SK-N-SH (cell line): ENCODE data around the gene CPEB2. TPM values are rescaled to one million over a fixed set of nuclear protein-coding genes. Genes with fewer than 3 reads are reported as not detected.
A peak's percentile ranks its signal among the peaks of the same experiment; 100 is the strongest.

Experiments used
- CTCF ChIA-PET: fragments of 300-600, 350-600 bp; formaldehyde crosslinking; extraction: SDS; loops from one replicate; lab custom pipeline; 2021; lab: Yijun Ruan, JAX
- POLR2A ChIA-PET: fragments of 350-600 bp; sonication (Branson Sonifier 250); formaldehyde crosslinking; extraction: SDS; loops from one replicate; lab custom pipeline; 2020; ENCODE audit warnings: antibody characterized with exemption, inconsistent platforms; lab: Yijun Ruan, JAX
- DNase-seq: peaks from one replicate; pipeline ENCODE4 v3.0.0; 2012
- H2AFZ ChIP-seq: fragments of 200-600 bp; sonication (generic); 2 replicates; pipeline ENCODE4 v1.8.1; 2016; ENCODE audit warnings: antibody characterized with exemption, mild to moderate bottlenecking, low read depth
- H3F3A ChIP-seq: fragments of 200-600 bp; sonication (generic); replicated peaks from 2 replicates; pipeline ENCODE3; 2016; ENCODE audit warnings: antibody characterized with exemption, mild to moderate bottlenecking; ENCODE audit not compliant: insufficient read depth
- H3K27ac ChIP-seq, 2 experiments: fragments of 200-500 bp in 1 of 2; fragments of 200-600 bp in 1 of 2; sonication (Bioruptor generic) in 1 of 2; sonication (generic), shearing (Covaris generic) in 1 of 2; 2 replicates each; pipeline versions ENCODE4 v1.5.1 to v1.6.1; 2014 to 2016; ENCODE audit warnings: low read depth in 2 of 2, inconsistent platforms in 1 of 2, low read length in 1 of 2, mild to moderate bottlenecking in 1 of 2, mixed read lengths in 1 of 2
- H3K27me3 ChIP-seq: fragments of 200-600 bp; sonication (generic), shearing (Covaris generic); 2 replicates; pipeline ENCODE4 v1.6.1; 2016; ENCODE audit warnings: mixed run types; ENCODE audit not compliant: insufficient read depth
- H3K36me3 ChIP-seq, 2 experiments: fragments of 200-500 bp in 1 of 2; fragments of 200-600 bp in 1 of 2; sonication (Bioruptor generic) in 1 of 2; sonication (generic) in 1 of 2; replicated peaks in 1 of 2; 2 replicates each; pipeline versions ENCODE3 to v1.5.1; 2014 to 2016; ENCODE audit warnings: low read length in 1 of 2, mild to moderate bottlenecking in 1 of 2; ENCODE audit not compliant: insufficient read depth in 2 of 2, control insufficient read depth in 1 of 2
- H3K4me1 ChIP-seq, 2 experiments: fragments of 200-500 bp in 1 of 2; fragments of 200-600 bp in 1 of 2; sonication (Bioruptor generic) in 1 of 2; sonication (generic), shearing (Covaris generic) in 1 of 2; 2 replicates each; pipeline versions ENCODE4 v1.5.1 to v1.6.1; 2014 to 2016; ENCODE audit warnings: low read depth in 1 of 2, low read length in 1 of 2, mixed run types in 1 of 2; ENCODE audit not compliant: insufficient read depth in 2 of 2, control insufficient read depth in 1 of 2
- H3K4me2 ChIP-seq: fragments of 200-600 bp; sonication (generic), shearing (Covaris generic); 2 replicates; pipeline ENCODE4 v1.6.1; 2017; ENCODE audit warnings: mixed run types
- H3K4me3 ChIP-seq, 2 experiments: fragments of 200-500 bp in 1 of 2; fragments of 200-600 bp in 1 of 2; sonication (Bioruptor generic) in 1 of 2; sonication (generic), shearing (Covaris generic) in 1 of 2; 2 replicates each; pipeline versions ENCODE4 v1.5.1 to v1.8.1; 2014 to 2016; ENCODE audit warnings: low read depth in 2 of 2, inconsistent platforms in 1 of 2, low read length in 1 of 2, mild to moderate bottlenecking in 1 of 2, mixed read lengths in 1 of 2, moderate library complexity in 1 of 2
- H3K79me2 ChIP-seq: fragments of 200-600 bp; sonication (generic); 2 replicates; pipeline ENCODE4 v1.8.1; 2017; ENCODE audit warnings: mild to moderate bottlenecking; ENCODE audit not compliant: insufficient read depth
- H3K9ac ChIP-seq: fragments of 200-600 bp; sonication (generic); 2 replicates; pipeline ENCODE4 v1.6.1; 2017; ENCODE audit warnings: mixed run types
- H3K9me2 ChIP-seq: fragments of 200-600 bp; sonication (generic); 2 replicates; pipeline ENCODE4 v1.6.1; 2017; ENCODE audit warnings: mixed run types
- H3K9me3 ChIP-seq: fragments of 200-600 bp; sonication (generic); 2 replicates; pipeline ENCODE4 v1.6.1; 2017; ENCODE audit warnings: mixed run types, mild to moderate bottlenecking, moderate library complexity
- H4K20me1 ChIP-seq: fragments of 200-600 bp; sonication (generic); 2 replicates; pipeline ENCODE4 v1.6.1; 2017; ENCODE audit warnings: mild to moderate bottlenecking, mixed run types; ENCODE audit not compliant: insufficient read depth
- ELF1 ChIP-seq: IDR thresholded peaks from 2 replicates; pipeline ENCODE4 v1.4.0; 2012
- EZH2phosphoT487 ChIP-seq: fragments of 200-600 bp; sonication (generic); IDR thresholded peaks from 2 replicates; pipeline ENCODE4 v1.6.1; 2017; ENCODE audit warnings: low read depth, mixed run types, mild to moderate bottlenecking, antibody characterized with exemption, moderate library complexity, borderline replicate concordance
- FOSL2 ChIP-seq: IDR thresholded peaks from 2 replicates; pipeline ENCODE4 v1.4.0; 2012; ENCODE audit warnings: low read depth, mild to moderate bottlenecking, moderate library complexity, borderline replicate concordance
- FOXJ3 ChIP-seq: sonication (generic); formaldehyde crosslinking; IDR thresholded peaks from 2 replicates; pipeline ENCODE4 v1.5.1; 2020; ENCODE audit warnings: mild to moderate bottlenecking, missing genetic modification reagents
- FOXM1 ChIP-seq: IDR thresholded peaks from 2 replicates; pipeline ENCODE4 v1.4.0; 2012; ENCODE audit warnings: low read depth, mild to moderate bottlenecking
- JUND ChIP-seq: IDR thresholded peaks from 2 replicates; pipeline ENCODE4 v1.4.0; 2012
- MEF2A ChIP-seq: IDR thresholded peaks from 2 replicates; pipeline ENCODE4 v1.4.0; 2012; ENCODE audit warnings: low read depth, borderline replicate concordance
- MXI1 ChIP-seq: IDR thresholded peaks from 2 replicates; pipeline ENCODE4 v1.6.1; 2012; ENCODE audit warnings: mild to moderate bottlenecking, low read depth, low read length, improper control_type of control experiment
- NFIC ChIP-seq: IDR thresholded peaks from 2 replicates; pipeline ENCODE4 v1.4.0; 2012; ENCODE audit warnings: borderline replicate concordance
- NRF1 ChIP-seq: IDR thresholded peaks from 2 replicates; pipeline ENCODE4 v1.6.1; 2012; ENCODE audit warnings: low read depth, mild to moderate bottlenecking, low read length
- POLR2AphosphoS5 ChIP-seq: IDR thresholded peaks from 2 replicates; pipeline ENCODE4 v1.6.1; 2012; ENCODE audit warnings: low read depth, low read length
- RFX5 ChIP-seq: IDR thresholded peaks from 2 replicates; pipeline ENCODE4 v1.6.1; 2012; ENCODE audit warnings: mild to moderate bottlenecking, improper control_type of control experiment, low read length
- SMC3 ChIP-seq: IDR thresholded peaks from 2 replicates; pipeline ENCODE4 v1.6.1; 2012; ENCODE audit warnings: low read depth, low read length, improper control_type of control experiment
- TAF1 ChIP-seq: IDR thresholded peaks from 2 replicates; pipeline ENCODE4 v1.6.1; 2012; ENCODE audit warnings: low read depth, mild to moderate bottlenecking, low read length, moderate library complexity, borderline replicate concordance
- TCF12 ChIP-seq: IDR thresholded peaks from 2 replicates; pipeline ENCODE4 v1.4.0; 2012
- YY1 ChIP-seq: IDR thresholded peaks from 2 replicates; pipeline ENCODE4 v1.4.0; 2012; ENCODE audit warnings: low read depth, mild to moderate bottlenecking
- WGBS: methylation state at CpG from one replicate; pipeline ENCODE4 v1.1.6; 2017; ENCODE audit warnings: low lambda C conversion rate; 5-methylcytosine and 5-hydroxymethylcytosine counted together
- polyA plus RNA-seq, 3 experiments: library from polyadenylated mRNA; depleted of rRNA; stranded (reverse); fragments of >200 nt; gene quantifications; 2 replicates each; pipeline ENCODE4 v1.2.3, GENCODE V29; 2012
- TF ChIP-seq, protein P1 (sequence below): fragments of 150-350 bp; IDR thresholded peaks from 2 replicates; pipeline ENCODE4 v1.6.1; 2016; ENCODE audit warnings: mild to moderate bottlenecking, low read depth, low read length
- TF ChIP-seq, protein P2 (sequence below): fragments of 200-600 bp; sonication (generic); IDR thresholded peaks from 2 replicates; pipeline ENCODE4 v1.6.1; 2017; ENCODE audit warnings: antibody characterized with exemption, mild to moderate bottlenecking, moderate library complexity
- TF ChIP-seq, protein P3 (sequence below): IDR thresholded peaks from 2 replicates; pipeline ENCODE4 v1.6.1; 2012; ENCODE audit warnings: mild to moderate bottlenecking, low read depth, low read length, moderate library complexity
- TF ChIP-seq, protein P4 (sequence below): fragments of 150-350 bp; IDR thresholded peaks from 2 replicates; pipeline ENCODE4 v1.6.1; 2017; ENCODE audit warnings: antibody characterized with exemption, low read length, low read depth, borderline replicate concordance
- TF ChIP-seq, protein P5 (sequence below): IDR thresholded peaks from 2 replicates; pipeline ENCODE4 v1.4.0; 2012; ENCODE audit warnings: low read depth
- TF ChIP-seq, protein P6 (sequence below): IDR thresholded peaks from 2 replicates; pipeline ENCODE4 v1.4.0; 2012; ENCODE audit warnings: low read depth, borderline replicate concordance

CPEB2 gene
- polyA plus RNA-seq, 1 of the 3 experiments (the other 2 are of a cell fraction): 2.1 TPM

DNA sequence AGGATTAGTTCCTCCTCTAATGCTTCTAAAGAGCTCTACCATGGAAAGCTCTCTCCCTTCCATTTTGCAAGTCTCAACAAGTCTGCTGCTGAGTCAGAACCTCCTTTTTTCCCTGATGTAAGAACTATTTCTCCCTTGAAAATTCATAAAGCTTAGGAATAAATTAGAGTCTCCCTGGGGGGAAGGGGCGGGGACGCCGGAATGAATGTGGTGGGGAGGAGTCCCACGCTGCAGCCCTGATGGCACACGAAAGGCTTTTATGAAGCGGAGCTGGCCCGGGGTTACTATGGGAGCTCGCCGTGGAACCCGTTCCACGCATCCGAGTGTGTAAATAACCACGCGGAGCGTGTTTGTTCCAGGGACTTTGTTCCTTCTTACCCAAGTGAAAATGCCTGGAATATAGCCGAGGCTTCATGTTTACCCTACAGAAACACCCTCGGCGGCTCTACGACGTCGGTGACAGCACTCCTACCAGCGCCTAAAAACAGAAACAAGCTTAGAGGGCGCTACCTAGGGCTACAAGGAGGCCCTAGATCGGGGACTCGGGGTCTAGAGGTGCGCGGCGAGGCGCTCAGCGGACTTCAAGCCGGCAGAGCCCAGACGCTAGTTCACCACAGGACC is 923 bp upstream of the CPEB2 start:
- Histone ChIP-seq H3K79me2 (peaks cover 26% of the 10 kb centered on the region), H3K27ac (peak overlapping the region; percentile 89 to 98), H3K4me3 (peak overlapping the region; percentile 94 to 96), H3K27me3 (no peaks in the 10 kb centered on the region), H3K9me3 (no peaks in the 10 kb centered on the region), H3K4me1 (peaks cover 0 to 12% of the 10 kb centered on the region in 2 experiments; a peak in 2 of 4 replicates), H3K4me2 (peak overlapping the region; percentile 99), H3F3A (peaks cover 15% of the 10 kb centered on the region), H4K20me1 (peaks cover 17% of the 10 kb centered on the region), H3K9me2 (no peaks in the 10 kb centered on the region), H3K9ac (peak overlapping the region; percentile 96), H3K36me3 (no peaks in the 10 kb centered on the region), H2AFZ (peak overlapping the region; percentile 89)
- CTCF ChIA-PET: interaction anchor here (0.9 to 1.4 kb wide), 2 partner anchors 14 to 1344 kb away, joined by 3 to 4 read pairs; no protein-coding TSS in a partner anchor
- POLR2A ChIA-PET: no interaction called here
- 0% methylated on average over 16 of the region's 32 CpGs for WGBS
- DNase-seq: peak; percentile 44
- no peak for TF ChIP-seq NRF1
- TF ChIP-seq TAF1: peak; percentile 38; the same call in 1 of the 2 replicates
- no peak for TF ChIP-seq ELF1
- peak; percentile 55; the same call in 1 of the 2 replicates for TF ChIP-seq POLR2AphosphoS5
- TF ChIP-seq, protein P1, sequence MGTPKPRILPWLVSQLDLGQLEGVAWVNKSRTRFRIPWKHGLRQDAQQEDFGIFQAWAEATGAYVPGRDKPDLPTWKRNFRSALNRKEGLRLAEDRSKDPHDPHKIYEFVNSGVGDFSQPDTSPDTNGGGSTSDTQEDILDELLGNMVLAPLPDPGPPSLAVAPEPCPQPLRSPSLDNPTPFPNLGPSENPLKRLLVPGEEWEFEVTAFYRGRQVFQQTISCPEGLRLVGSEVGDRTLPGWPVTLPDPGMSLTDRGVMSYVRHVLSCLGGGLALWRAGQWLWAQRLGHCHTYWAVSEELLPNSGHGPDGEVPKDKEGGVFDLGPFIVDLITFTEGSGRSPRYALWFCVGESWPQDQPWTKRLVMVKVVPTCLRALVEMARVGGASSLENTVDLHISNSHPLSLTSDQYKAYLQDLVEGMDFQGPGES: no peak
- peak; percentile 58; the same call in 1 of the 2 replicates for TF ChIP-seq MXI1
- TF ChIP-seq FOXJ3: no peak
- TF ChIP-seq SMC3: no peak
- no peak for TF ChIP-seq NFIC
- TF ChIP-seq JUND: 0 out of 2 replicates have a peak, but pooled peaks have one; percentile 27
- TF ChIP-seq YY1: no peak
- no peak for TF ChIP-seq FOXM1
- TF ChIP-seq, protein P2, sequence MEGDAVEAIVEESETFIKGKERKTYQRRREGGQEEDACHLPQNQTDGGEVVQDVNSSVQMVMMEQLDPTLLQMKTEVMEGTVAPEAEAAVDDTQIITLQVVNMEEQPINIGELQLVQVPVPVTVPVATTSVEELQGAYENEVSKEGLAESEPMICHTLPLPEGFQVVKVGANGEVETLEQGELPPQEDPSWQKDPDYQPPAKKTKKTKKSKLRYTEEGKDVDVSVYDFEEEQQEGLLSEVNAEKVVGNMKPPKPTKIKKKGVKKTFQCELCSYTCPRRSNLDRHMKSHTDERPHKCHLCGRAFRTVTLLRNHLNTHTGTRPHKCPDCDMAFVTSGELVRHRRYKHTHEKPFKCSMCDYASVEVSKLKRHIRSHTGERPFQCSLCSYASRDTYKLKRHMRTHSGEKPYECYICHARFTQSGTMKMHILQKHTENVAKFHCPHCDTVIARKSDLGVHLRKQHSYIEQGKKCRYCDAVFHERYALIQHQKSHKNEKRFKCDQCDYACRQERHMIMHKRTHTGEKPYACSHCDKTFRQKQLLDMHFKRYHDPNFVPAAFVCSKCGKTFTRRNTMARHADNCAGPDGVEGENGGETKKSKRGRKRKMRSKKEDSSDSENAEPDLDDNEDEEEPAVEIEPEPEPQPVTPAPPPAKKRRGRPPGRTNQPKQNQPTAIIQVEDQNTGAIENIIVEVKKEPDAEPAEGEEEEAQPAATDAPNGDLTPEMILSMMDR: peak; percentile 22
- no peak for TF ChIP-seq TCF12
- TF ChIP-seq, protein P3, sequence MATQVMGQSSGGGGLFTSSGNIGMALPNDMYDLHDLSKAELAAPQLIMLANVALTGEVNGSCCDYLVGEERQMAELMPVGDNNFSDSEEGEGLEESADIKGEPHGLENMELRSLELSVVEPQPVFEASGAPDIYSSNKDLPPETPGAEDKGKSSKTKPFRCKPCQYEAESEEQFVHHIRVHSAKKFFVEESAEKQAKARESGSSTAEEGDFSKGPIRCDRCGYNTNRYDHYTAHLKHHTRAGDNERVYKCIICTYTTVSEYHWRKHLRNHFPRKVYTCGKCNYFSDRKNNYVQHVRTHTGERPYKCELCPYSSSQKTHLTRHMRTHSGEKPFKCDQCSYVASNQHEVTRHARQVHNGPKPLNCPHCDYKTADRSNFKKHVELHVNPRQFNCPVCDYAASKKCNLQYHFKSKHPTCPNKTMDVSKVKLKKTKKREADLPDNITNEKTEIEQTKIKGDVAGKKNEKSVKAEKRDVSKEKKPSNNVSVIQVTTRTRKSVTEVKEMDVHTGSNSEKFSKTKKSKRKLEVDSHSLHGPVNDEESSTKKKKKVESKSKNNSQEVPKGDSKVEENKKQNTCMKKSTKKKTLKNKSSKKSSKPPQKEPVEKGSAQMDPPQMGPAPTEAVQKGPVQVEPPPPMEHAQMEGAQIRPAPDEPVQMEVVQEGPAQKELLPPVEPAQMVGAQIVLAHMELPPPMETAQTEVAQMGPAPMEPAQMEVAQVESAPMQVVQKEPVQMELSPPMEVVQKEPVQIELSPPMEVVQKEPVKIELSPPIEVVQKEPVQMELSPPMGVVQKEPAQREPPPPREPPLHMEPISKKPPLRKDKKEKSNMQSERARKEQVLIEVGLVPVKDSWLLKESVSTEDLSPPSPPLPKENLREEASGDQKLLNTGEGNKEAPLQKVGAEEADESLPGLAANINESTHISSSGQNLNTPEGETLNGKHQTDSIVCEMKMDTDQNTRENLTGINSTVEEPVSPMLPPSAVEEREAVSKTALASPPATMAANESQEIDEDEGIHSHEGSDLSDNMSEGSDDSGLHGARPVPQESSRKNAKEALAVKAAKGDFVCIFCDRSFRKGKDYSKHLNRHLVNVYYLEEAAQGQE: peak; percentile 78; the same call in 1 of the 2 replicates
- TF ChIP-seq MEF2A: no peak
- peak; percentile 11; the same call in 1 of the 2 replicates for TF ChIP-seq FOSL2
- TF ChIP-seq, protein P4, sequence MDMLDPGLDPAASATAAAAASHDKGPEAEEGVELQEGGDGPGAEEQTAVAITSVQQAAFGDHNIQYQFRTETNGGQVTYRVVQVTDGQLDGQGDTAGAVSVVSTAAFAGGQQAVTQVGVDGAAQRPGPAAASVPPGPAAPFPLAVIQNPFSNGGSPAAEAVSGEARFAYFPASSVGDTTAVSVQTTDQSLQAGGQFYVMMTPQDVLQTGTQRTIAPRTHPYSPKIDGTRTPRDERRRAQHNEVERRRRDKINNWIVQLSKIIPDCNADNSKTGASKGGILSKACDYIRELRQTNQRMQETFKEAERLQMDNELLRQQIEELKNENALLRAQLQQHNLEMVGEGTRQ: no peak
- TF ChIP-seq, protein P5, sequence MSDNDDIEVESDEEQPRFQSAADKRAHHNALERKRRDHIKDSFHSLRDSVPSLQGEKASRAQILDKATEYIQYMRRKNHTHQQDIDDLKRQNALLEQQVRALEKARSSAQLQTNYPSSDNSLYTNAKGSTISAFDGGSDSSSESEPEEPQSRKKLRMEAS: no peak
- TF ChIP-seq, protein P6, sequence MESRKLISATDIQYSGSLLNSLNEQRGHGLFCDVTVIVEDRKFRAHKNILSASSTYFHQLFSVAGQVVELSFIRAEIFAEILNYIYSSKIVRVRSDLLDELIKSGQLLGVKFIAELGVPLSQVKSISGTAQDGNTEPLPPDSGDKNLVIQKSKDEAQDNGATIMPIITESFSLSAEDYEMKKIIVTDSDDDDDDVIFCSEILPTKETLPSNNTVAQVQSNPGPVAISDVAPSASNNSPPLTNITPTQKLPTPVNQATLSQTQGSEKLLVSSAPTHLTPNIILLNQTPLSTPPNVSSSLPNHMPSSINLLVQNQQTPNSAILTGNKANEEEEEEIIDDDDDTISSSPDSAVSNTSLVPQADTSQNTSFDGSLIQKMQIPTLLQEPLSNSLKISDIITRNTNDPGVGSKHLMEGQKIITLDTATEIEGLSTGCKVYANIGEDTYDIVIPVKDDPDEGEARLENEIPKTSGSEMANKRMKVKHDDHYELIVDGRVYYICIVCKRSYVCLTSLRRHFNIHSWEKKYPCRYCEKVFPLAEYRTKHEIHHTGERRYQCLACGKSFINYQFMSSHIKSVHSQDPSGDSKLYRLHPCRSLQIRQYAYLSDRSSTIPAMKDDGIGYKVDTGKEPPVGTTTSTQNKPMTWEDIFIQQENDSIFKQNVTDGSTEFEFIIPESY: no peak
- TF ChIP-seq EZH2phosphoT487: no peak
- no peak for TF ChIP-seq RFX5
